ENCODE measurements around the gene EME1. TPM values are rescaled to one million over a fixed set of nuclear protein-coding genes. Genes with fewer than 3 reads are reported as not detected.

The EME1 gene, protein sequence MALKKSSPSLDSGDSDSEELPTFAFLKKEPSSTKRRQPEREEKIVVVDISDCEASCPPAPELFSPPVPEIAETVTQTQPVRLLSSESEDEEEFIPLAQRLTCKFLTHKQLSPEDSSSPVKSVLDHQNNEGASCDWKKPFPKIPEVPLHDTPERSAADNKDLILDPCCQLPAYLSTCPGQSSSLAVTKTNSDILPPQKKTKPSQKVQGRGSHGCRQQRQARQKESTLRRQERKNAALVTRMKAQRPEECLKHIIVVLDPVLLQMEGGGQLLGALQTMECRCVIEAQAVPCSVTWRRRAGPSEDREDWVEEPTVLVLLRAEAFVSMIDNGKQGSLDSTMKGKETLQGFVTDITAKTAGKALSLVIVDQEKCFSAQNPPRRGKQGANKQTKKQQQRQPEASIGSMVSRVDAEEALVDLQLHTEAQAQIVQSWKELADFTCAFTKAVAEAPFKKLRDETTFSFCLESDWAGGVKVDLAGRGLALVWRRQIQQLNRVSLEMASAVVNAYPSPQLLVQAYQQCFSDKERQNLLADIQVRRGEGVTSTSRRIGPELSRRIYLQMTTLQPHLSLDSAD
- 1 to 10 TPM in 1 of 2 donors, not detected in 1; 3.9 TPM for total RNA-seq

DNA sequence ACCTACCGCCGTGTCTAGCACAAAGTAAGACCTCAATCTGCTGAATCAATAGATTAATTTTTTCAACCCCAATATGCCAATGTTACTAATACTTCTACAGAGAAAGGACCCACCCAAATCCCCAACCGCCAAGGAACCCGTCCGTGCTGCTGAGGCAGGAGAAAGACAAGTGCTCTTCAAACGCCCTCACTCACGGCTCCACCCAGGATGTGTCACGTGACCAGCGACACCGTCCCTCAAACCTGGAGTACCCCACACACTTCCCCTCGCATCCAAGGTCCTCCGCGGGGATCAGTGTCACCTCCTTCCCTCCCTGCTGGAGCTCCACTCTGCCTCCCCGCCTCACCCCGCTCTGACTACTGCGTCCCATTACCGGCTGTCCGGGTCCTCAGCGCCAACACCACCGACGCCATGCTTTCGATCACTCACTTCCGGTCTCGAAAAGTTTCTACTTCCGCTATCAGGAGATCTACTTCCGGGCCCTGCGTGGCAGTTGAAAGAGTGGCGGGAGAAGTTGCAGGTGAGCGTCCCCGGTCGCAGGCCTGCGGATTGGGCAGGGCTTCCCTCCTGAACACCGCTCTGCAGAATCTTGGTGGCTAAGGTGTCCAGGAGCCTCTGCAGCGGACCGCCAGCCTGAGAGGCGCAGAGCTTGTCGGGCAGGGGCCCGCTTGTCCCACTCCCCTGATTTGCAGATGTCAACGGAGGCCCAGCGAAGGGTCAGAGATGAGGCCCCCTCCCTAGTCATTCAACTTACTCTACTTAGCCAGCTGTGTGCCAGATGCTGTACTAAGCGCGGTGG, at the start of gene EME1, which contains the start of gene MRPL27:
EME1 (plus strand) TSS at position 472 of the 799 bp plus-strand sequence. CDS start 1,980 bp downstream, outside the sequence.
MRPL27 (minus strand) TSS at position 427 of the 799 bp plus-strand sequence; CDS start at position 413, 14 bp downstream.
- H3K27me3 ChIP-seq (replicated peaks; ENCODE audit: insufficient read depth) = no peaks in the 10 kb centered on the region
- no peaks in the 10 kb centered on the region for H3K9me3 ChIP-seq
- H3K4me3 ChIP-seq = peak within 1 kb of the TSS; percentile 92
- DNase-seq (ENCODE audit: low spot score) = peak; percentile 47
- peaks cover 4 to 19% of the 10 kb centered on the region in 2 donors for H3K4me1 ChIP-seq (ENCODE audit: control insufficient read depth in 1 of 2, low read depth in 2 of 2)
- H3K36me3 ChIP-seq = peaks cover 24% of the 10 kb centered on the region
- peak; percentile 72 for ATAC-seq (ENCODE audit: insufficient number of reproducible peaks, low FRiP score, low read depth)
- H3K27ac ChIP-seq = peak within 1 kb of the TSS; percentile 87 to 92
- TF ChIP-seq, protein P1, sequence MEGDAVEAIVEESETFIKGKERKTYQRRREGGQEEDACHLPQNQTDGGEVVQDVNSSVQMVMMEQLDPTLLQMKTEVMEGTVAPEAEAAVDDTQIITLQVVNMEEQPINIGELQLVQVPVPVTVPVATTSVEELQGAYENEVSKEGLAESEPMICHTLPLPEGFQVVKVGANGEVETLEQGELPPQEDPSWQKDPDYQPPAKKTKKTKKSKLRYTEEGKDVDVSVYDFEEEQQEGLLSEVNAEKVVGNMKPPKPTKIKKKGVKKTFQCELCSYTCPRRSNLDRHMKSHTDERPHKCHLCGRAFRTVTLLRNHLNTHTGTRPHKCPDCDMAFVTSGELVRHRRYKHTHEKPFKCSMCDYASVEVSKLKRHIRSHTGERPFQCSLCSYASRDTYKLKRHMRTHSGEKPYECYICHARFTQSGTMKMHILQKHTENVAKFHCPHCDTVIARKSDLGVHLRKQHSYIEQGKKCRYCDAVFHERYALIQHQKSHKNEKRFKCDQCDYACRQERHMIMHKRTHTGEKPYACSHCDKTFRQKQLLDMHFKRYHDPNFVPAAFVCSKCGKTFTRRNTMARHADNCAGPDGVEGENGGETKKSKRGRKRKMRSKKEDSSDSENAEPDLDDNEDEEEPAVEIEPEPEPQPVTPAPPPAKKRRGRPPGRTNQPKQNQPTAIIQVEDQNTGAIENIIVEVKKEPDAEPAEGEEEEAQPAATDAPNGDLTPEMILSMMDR (IDR thresholded peaks at IDR 0.05) = no peak

DNA sequence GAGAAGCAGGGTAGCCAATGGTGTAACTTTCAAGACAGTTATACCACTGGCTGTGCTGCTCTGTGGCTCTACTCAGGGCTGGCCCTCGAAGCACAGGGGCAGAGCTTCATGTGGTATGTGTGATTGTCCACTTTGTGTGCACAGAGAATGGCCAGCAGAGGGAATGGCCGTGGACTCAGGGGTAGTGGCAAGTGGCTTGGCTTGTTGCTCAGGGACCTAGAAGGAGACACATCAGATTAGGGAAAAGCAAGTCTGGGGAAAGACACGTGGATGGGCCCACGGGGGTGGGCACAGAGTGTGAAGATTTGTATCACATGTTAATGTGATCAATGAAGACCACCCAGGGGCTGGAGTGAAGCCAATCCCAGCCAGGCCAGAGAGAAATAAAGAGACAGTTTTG, 47.1 kb upstream of the EME1 start:
- Histone ChIP-seq H3K36me3 (no peaks in the 10 kb centered on the region), H3K4me3 (no peak overlapping the region), H3K9me3 (no peaks in the 10 kb centered on the region), H3K4me1 (ENCODE audit: control insufficient read depth in 1 of 2, low read depth in 2 of 2) (no peaks in the 10 kb centered on the region), H3K27ac (no peak overlapping the region), H3K27me3 (replicated peaks; ENCODE audit: insufficient read depth) (no peaks in the 10 kb centered on the region)
- TF ChIP-seq, protein P1 (IDR thresholded peaks at IDR 0.05) = no peak
- ATAC-seq (ENCODE audit: insufficient number of reproducible peaks, low FRiP score, low read depth) (no peak), DNase-seq (ENCODE audit: low spot score) (no peak)

DNA sequence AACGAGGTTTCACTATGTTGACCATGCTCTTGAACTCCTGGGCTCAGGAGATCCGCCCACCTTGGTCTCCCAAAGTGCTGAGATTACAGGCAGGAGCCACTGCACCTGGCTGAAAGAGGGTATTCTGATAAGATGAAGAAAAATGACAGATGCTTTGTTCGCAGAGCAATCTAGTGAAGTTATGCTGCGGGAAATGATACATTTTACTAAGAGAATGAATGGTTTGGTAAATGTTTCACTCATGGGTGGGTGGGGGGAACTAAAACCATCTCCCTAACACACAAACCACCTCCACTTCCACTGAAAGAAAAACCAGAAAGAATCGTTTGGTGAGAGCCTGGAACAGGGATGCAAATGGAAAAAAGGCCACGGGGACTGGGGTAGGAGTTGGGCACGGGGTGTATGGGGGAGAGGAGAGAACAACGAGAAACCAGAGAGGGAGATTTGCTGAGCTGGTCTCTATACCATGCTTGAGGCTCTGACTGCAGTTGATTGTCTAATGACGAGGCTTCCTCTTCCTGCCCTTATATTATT, 46.1 kb upstream of the EME1 start:
- Histone ChIP-seq H3K4me3 (no peak overlapping the region), H3K27ac (no peak overlapping the region), H3K27me3 (replicated peaks; ENCODE audit: insufficient read depth) (no peaks in the 10 kb centered on the region), H3K4me1 (ENCODE audit: control insufficient read depth in 1 of 2, low read depth in 2 of 2) (no peaks in the 10 kb centered on the region), H3K36me3 (no peaks in the 10 kb centered on the region), H3K9me3 (no peaks in the 10 kb centered on the region)
- ATAC-seq (ENCODE audit: insufficient number of reproducible peaks, low FRiP score, low read depth) (no peak), DNase-seq (ENCODE audit: low spot score) (no peak)
- TF ChIP-seq, protein P1 (IDR thresholded peaks at IDR 0.05) = no peak

DNA sequence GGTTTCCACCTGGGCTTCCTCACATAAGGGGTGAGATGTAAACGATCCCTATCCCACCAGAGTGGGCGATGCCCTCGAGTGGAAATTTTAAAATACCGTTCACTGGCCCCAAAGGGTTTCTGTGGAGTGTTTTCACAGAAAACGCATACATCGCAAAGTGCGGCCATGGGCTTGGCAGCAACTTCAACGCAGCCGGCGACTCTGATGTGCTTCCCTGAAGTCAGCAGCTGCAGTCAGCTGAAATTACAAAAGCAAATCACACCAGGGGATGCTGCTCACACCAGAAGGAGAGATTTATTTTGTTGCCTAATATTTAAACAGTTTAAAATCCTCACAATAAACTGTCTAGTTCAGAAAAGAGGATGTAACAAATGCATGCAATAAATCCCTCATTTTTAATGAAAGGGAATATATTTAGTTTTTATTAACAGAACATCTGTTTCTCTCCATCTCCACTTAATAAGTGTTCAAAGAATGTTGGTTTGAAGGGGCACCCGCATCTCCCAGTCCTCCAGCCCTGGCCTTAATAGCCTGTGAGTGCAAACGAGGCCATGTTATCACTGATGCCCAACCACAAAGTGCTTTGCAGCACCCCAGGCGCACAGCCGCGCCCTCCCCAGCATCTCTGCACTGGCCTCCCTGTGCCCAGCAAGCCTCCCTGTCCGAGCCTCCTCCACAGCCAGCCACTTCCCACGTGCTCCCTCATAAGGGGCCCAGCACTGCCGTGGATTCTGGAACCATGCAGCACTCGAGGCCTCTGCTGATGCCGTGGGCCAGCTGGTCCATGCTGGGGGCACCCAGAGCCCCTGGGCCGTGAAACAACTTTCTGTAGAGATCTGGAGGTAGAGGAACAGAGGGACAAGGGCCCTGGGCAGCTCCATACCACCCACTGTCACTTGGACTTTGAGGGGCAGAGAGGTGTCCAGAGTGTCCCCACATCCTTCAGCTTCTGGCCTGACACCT, 44.4 kb upstream of the EME1 start:
- Histone ChIP-seq H3K4me3 (no peak overlapping the region), H3K36me3 (no peaks in the 10 kb centered on the region), H3K27me3 (replicated peaks; ENCODE audit: insufficient read depth) (no peaks in the 10 kb centered on the region), H3K27ac (no peak overlapping the region), H3K9me3 (no peaks in the 10 kb centered on the region), H3K4me1 (ENCODE audit: control insufficient read depth in 1 of 2, low read depth in 2 of 2) (no peaks in the 10 kb centered on the region)
- TF ChIP-seq, protein P1 (IDR thresholded peaks at IDR 0.05) = no peak
- DNase-seq (ENCODE audit: low spot score) (no peak), ATAC-seq (ENCODE audit: insufficient number of reproducible peaks, low FRiP score, low read depth) (no peak)

Measured in thoracic aorta (tissue), 2 donors.